Measurements from ENCODE around the gene NPY1R.

The NPY1R gene

DNA sequence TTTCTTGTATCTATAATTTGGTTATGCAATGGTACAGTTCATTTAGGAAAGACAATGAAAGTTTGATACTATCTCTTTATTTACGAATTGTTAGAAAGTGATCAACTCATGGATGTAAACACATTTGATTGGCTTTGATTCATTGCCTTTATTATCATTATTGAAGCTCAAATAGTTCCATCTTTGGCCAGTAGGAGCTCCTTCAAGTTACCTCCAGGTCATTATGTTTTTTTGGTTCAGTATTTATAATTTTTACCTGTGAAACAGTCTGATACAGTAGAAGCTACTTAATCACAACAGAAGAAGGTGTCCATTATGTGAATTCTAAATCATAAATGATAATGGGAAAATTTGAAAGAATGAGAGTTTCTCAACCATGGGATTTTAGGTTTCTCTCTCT, 23.7 kb upstream of the NPY1R start:
- no peaks in the 10 kb centered on the region for H3K36me3 ChIP-seq (ENCODE audit: control insufficient read depth, insufficient read depth, low read length)
- no peak overlapping the region for H3K4me3 ChIP-seq (replicated peaks; ENCODE audit: low read depth, low read length)
- DNase-seq (ENCODE audit: extremely low read depth, insufficient read length) = no peak
- TF ChIP-seq, protein P1, sequence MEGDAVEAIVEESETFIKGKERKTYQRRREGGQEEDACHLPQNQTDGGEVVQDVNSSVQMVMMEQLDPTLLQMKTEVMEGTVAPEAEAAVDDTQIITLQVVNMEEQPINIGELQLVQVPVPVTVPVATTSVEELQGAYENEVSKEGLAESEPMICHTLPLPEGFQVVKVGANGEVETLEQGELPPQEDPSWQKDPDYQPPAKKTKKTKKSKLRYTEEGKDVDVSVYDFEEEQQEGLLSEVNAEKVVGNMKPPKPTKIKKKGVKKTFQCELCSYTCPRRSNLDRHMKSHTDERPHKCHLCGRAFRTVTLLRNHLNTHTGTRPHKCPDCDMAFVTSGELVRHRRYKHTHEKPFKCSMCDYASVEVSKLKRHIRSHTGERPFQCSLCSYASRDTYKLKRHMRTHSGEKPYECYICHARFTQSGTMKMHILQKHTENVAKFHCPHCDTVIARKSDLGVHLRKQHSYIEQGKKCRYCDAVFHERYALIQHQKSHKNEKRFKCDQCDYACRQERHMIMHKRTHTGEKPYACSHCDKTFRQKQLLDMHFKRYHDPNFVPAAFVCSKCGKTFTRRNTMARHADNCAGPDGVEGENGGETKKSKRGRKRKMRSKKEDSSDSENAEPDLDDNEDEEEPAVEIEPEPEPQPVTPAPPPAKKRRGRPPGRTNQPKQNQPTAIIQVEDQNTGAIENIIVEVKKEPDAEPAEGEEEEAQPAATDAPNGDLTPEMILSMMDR (IDR thresholded peaks at IDR 0.05; ENCODE audit: insufficient read depth, low read length, poor library complexity, severe bottlenecking) = no peak
- no peaks in the 10 kb centered on the region for H3K27me3 ChIP-seq (replicated peaks; ENCODE audit: control insufficient read depth, insufficient read depth, low read length)

DNA sequence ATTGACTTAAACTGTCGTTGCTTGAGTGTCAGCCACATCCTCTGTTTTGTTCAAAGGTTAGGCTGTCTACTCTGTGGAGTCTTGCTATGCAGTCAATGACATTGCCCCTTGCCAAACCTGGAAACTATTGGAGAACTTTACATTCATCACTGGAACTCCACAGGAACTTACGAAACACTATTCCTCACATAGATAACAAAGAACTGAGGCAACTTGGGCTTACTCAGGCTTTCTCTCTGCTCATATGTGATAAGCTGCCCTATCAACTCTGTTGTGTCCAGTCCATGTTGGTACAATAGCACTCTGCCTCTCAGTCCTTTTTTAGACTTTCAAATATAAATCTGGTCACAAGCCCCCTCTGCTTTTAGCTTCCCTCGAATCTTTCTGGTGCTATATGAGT, 20.7 kb upstream of the NPY1R start:
- TF ChIP-seq, protein P1 (IDR thresholded peaks at IDR 0.05; ENCODE audit: insufficient read depth, low read length, poor library complexity, severe bottlenecking) = no peak
- Histone ChIP-seq H3K27me3 (replicated peaks; ENCODE audit: control insufficient read depth, insufficient read depth, low read length) (no peaks in the 10 kb centered on the region), H3K36me3 (ENCODE audit: control insufficient read depth, insufficient read depth, low read length) (no peaks in the 10 kb centered on the region), H3K4me3 (replicated peaks; ENCODE audit: low read depth, low read length) (no peak overlapping the region)
- DNase-seq (ENCODE audit: extremely low read depth, insufficient read length) = no peak

DNA sequence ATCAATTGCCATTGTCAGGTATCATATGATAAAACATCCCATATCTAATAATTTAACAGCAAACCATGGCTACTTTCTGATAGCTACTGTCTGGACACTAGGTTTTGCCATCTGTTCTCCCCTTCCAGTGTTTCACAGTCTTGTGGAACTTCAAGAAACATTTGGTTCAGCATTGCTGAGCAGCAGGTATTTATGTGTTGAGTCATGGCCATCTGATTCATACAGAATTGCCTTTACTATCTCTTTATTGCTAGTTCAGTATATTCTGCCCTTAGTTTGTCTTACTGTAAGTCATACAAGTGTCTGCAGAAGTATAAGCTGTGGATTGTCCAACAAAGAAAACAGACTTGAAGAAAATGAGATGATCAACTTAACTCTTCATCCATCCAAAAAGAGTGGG, 18.3 kb upstream of the NPY1R start:
- DNase-seq (ENCODE audit: extremely low read depth, insufficient read length) = no peak
- H3K36me3 ChIP-seq (ENCODE audit: control insufficient read depth, insufficient read depth, low read length) = no peaks in the 10 kb centered on the region
- no peak overlapping the region for H3K4me3 ChIP-seq (replicated peaks; ENCODE audit: low read depth, low read length)
- TF ChIP-seq, protein P1 (IDR thresholded peaks at IDR 0.05; ENCODE audit: insufficient read depth, low read length, poor library complexity, severe bottlenecking) = no peak
- no peaks in the 10 kb centered on the region; the same call in 1 of the 2 replicates for H3K27me3 ChIP-seq (replicated peaks; ENCODE audit: control insufficient read depth, insufficient read depth, low read length)

DNA sequence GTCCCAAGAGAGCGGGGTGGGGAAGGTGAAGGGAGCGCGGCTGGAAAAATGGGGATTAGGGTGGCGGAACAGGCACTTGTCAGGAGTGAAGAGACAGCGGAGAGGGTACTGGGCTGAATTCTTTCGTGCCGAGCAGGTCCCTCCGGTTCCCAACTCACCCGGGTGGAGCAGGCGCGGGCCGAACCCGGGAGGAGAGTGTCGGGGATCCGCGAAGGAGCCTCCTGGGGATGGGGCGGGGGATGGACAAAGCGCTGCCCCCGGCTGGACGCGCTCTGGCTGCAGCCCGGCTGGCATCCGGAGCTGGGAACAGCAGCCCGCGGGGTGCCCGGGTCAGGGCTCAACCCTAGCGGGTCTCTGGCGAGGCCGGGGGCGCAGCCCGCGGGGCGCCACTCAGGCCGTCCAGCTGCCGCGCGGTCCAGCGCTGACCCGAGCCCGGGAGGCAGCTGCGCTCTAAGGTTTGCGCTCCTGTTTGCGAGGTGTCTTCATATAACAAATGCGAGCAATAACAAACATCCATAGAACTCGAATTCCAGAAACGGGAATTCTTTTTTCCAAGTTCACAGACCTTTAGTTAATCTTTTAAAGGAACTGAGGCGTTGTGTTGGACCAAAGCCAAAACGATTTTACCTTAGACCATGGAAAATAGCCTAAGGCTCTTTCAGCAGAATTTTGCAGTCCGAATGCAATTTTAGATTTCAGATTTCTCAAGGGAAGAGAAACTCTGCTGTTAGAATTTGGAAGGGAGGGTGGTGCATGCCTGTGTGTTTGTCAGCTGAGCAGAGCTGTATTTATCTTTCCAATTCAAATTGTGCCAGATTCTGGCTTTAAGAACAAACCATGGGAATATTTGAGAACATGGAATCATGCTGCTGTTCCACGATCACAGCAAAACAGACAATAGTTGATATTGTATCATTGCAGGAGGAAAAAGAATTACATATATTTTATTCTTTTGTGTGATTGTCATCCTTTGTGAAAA, 12.0 kb upstream of the NPY1R start:
- TF ChIP-seq, protein P1 (IDR thresholded peaks at IDR 0.05; ENCODE audit: insufficient read depth, low read length, poor library complexity, severe bottlenecking) = no peak
- Histone ChIP-seq H3K4me3 (replicated peaks; ENCODE audit: low read depth, low read length) (no peak overlapping the region), H3K27me3 (replicated peaks; ENCODE audit: control insufficient read depth, insufficient read depth, low read length) (no peaks in the 10 kb centered on the region; the same call in 1 of the 2 replicates), H3K36me3 (ENCODE audit: control insufficient read depth, insufficient read depth, low read length) (no peaks in the 10 kb centered on the region)
- no peak for DNase-seq (ENCODE audit: extremely low read depth, insufficient read length)

DNA sequence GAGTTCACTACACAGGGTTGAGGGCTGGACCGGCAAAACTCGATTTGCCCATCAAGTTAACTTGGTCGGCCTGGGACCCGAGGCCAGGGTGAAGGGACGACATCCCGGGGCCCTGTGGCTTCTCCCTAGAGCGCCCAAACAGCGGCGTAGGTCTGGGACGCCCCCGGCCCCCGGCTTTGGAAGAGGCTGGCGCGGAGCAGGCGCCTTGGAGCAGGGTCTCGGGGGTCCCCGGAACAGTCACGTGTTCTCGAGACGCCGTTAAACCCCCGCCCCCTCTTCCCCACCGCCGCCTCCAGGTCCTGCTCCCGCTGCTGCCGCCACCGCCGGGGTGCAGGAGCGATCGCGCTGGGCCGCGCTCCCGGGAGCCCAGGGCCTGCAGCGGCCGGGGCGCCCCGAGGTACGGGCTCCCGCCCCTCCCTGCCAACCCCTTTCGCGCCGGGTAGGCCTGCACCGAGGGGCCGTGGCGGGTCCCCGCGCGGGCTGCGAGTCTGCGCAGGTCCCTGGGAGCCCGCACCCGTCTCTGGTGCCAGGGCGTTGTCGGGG, 11.3 kb upstream of the NPY1R start, which contains the start of gene NPY5R:
Gene NPY5R, plus strand, starts transcription at position 289 of the 543 bp plus-strand sequence. CDS start 6,382 bp downstream, outside the sequence.
- Histone ChIP-seq H3K27me3 (replicated peaks; ENCODE audit: control insufficient read depth, insufficient read depth, low read length) (no peaks in the 10 kb centered on the region; the same call in 1 of the 2 replicates), H3K4me3 (replicated peaks; ENCODE audit: low read depth, low read length) (no peak within 1 kb of the TSS), H3K36me3 (ENCODE audit: control insufficient read depth, insufficient read depth, low read length) (no peaks in the 10 kb centered on the region)
- no peak for DNase-seq (ENCODE audit: extremely low read depth, insufficient read length)
- TF ChIP-seq, protein P1 (IDR thresholded peaks at IDR 0.05; ENCODE audit: insufficient read depth, low read length, poor library complexity, severe bottlenecking) = no peak
